GM12892 (cell line): ENCODE results near the gene KCNQ5.

Experiments
- POLR2A ChIP-seq: IDR thresholded peaks from 2 replicates; pipeline ENCODE4 v1.6.1; 2011; ENCODE audit warnings: low read depth, low read length, control low read depth
- POLR2AphosphoS5 ChIP-seq: IDR thresholded peaks from 2 replicates; pipeline ENCODE4 v1.6.1; 2011; ENCODE audit warnings: low read depth, low read length, control low read depth

DNA sequence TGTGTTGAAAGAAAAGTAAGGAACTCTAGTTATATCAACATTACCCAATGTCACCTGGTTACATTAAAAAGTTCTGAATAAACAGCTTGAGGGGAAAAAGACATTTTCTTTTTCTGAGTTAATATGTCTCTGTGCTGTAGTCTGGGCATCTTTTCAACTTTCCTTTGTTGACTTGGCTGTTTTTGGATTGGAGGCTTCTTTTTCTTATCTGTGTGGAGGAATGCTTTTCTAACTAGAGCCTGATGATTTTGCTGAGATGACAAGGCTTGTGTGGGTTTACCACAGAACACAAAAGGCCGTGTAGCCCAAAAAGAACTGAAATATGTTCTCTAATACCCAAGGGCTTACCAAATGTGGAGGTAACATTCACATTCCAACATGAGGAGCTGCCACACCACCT lies 161.8 kb downstream of the KCNQ5 start:
- TF ChIP-seq POLR2A (no peak), POLR2AphosphoS5 (no peak)
